GM21529 (cell line): ENCODE results near the gene ARID3A.

ENCODE experiments used
- ATAC-seq: cut with Tn5 transposase; IDR thresholded peaks from one replicate; pipeline ENCODE4 v1.9.1; 2021; ENCODE audit not compliant: unreplicated experiment

Gene ARID3A

DNA sequence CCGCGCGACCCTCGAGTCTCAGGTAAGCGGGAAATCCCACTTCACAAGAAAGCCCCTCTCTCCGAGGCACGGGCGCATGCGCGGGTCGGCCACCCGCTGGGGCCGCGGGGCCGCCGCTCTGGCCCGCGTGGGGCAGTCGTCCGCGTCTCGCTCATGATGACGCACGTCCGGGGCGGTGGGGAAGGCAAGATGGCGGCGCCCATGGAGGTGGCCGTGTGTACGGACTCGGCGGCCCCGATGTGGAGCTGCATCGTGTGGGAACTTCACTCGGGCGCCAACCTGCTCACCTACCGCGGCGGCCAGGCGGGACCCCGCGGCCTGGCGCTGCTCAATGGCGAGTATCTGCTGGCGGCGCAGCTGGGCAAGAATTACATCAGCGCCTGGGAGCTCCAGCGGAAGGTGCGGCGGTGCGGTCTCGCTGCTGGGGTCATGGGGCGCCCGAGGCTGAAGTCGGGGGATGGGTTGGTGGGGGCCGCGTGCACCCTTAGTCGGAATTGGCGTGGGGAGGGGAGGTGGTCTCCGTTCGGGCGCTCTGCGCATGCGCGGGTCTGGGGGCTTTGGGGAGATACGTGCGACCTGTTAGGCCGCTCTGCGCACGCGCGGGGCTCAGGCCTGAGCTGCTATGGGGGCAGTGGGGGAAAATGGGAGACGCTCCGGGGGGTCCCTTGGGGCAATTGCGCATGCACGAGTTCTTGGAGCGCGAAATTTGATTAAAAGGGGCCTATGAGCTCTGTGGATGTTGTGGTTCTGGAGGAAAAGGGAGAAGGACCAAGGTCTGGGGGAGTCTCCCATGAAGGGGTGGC lies 58.5 kb downstream of the ARID3A start, which contains the start of gene WDR18:
Gene WDR18 (plus strand): TSS at position 181 of the 803 bp plus-strand sequence. CDS start 9 bp downstream, at position 190.
- ATAC-seq, result peak; percentile 62

DNA sequence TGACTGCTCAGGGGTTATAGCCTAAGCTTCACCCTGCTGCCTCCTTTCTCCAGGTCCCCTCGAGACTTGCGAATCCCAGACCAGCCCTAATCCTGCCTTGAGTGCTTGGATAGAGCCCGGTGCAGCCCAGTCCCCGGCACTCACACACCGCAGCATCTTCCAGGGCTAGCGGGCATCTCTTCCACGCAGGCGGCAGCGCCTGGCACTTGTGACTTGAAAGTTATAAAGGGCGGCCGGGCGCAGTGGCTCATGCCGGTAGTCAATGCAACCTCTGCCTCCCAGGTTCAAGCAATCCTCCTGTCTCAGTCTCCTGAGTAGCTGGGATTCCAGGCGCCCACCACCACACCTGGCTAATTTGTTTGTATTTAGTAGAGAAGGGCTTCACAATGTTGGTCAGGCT lies 60.2 kb downstream of the ARID3A start:
- no peak for ATAC-seq

- ATAC-seq, result no peak
Observed at GRCh38 chr19:988081-988480, 62.2 kb downstream of the ARID3A start.

GRCh38 chr19:988510-988909 lies 62.7 kb downstream of the ARID3A start:
- ATAC-seq, result no peak

DNA sequence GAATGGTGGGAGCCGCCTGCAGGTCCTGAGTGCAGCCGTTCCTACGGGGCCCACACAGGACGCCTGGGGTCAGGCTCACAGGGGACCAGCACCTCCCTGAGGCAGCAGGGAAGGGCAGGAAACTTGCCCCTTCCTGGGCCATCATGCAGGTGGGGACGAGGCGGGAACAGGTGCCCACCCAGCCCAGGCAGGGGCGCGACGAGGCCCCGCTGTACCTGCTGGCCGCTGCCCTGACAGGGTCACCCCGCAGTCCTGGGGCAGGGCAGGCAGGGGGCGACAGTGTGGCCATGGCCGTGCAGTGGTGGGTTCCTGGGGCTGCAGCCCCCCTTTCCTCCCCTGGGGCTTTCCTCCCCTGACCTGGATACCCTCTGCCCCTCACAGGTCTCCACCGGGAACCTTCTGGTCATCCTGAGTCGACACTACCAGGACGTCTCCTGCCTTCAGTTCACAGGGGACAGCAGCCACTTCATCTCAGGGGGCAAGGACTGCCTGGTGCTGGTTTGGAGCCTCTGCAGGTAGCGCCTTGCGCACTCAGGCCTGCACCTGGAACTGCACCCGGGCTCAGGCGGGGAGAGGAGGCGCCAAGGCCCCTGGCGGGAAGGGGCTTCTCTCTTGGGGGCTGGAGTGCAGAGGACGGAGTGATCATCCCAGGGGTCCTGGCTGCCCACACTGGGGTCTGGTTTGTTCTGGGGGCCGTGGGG lies 63.7 kb downstream of the ARID3A start:
- ATAC-seq, result no peak

- ATAC-seq, result no peak
Observed at GRCh38 chr19:990119-990571, 64.3 kb downstream of the ARID3A start.

GRCh38 chr19:990746-991145 lies 64.9 kb downstream of the ARID3A start:
- ATAC-seq, result no peak

DNA sequence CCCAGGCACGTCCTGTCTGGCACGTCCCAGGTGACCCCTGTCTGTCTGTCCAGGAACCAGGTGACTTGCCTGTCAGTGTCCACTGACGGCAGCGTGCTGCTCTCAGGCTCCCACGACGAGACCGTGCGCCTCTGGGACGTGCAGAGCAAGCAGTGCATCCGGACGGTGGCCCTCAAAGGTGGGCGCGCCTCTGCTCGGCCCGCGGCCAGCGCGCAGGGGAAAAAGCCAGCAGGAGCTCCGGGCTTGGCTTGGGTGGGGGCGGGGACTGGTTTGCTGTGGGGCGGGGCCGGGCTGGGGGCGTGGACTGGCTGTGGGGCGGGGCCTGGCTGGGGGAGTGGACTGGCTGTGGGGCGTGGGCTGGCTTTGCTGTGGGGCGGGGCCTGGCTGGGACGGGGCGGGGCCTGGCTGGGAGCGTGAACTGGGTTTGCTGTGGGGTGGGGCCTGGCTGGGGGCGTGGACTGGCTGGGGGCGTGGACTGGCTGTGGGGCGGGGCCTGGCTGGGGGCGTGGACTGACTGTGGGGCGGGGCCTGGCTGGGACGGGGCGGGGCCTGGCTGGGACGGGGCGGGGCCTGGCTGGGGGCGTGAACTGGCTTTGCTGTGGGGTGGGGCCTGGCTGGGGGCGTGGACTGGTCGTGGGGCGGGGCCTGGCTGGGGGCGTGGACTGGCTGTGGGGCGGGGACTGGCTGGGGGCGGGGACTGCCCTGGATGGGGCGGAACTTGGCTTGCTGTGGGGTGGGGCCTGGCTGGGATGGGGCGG lies 65.5 kb downstream of the ARID3A start:
- ATAC-seq, result no peak

GRCh38 chr19:991932-992669 lies 66.3 kb downstream of the ARID3A start:
- no peak for ATAC-seq

- ATAC-seq, result no peak
Observed at GRCh38 chr19:992670-993055, 66.8 kb downstream of the ARID3A start.

DNA sequence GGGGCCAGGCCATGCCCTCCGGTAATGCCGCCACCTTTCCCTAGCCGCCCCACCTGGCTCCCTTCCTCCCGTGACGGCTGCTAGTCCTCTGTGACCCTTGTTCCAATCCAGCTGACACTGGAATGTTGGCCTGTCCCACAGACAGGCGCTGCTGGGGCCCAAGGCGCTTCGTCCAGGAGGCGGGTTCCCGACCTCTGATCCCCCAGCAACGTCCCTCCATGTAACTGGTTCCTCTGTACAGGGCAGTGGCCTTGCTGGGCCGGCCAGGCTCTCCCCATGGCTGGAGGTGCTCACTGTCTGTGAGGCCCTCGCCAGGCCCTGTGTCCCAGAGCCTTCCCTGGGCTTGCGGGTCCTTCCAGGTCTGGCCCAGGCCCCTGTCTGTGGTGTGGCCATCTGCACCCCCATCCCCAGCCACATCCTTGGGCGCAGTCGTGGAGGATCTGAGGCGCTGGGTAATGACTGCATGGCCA lies 67.6 kb downstream of the ARID3A start:
- no peak for ATAC-seq

- ATAC-seq, result no peak
Observed at GRCh38 chr19:993831-994393, 68.1 kb downstream of the ARID3A start.

DNA sequence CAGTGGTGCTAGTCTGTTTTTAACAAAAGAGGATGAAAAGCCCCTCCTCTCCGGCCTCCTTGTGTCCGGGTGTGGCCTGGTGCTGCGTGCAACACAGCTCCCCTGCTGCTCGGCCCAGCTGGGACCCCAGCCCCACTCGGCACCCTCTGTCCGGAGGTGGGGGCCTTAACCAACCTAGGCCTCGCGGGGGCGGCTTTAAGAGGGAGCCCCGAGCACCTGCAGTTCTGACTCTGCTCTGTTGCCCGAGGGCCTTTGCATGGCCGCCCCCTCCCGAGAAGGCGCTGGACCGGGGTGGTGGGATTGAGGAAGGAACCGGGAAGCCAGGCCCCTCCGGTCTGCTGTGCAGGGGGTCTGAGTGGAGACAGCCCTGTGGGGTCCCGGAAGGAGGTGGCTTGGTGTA lies 68.7 kb downstream of the ARID3A start:
- ATAC-seq, result no peak

DNA sequence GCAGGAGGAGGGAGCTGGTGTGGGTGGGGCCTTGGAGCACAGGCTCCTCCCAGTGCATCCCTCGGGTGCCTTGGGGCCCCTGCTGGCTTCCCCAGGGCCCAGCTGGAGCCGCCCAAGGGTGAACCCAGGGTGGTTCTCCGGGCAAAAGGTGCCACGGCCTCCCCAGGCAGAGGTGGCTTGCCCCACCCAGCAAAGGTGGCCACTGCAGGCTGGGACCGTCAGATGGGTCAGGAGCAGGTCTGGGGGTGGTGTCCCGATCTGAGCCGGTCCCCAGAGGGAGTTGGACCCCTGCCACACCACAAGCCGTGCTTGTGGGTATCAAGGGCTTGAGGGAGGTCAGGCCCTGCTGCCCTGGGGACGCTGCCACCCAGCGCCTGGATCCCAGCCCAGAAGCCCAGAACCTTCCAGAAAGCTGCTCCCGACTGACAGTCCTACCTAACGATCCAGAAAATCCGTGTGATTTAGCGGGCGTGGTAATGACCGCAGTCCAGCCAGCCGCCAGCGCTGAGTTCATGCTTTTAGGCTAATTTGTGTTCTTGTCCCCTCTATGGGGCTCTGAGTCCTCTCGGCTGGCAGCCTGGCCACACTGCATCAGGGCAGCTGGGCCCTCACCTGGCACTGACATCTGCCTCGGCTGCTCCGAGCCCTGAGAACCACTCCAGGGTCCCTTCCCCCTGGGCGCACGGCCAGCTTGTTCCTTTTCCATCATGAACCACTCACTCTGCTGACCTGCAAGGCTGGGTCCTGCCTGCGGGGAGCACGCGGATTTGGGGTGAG lies 69.4 kb downstream of the ARID3A start:
- ATAC-seq, result no peak

GRCh38 chr19:996051-996838 lies 70.4 kb downstream of the ARID3A start:
- no peak for ATAC-seq

DNA sequence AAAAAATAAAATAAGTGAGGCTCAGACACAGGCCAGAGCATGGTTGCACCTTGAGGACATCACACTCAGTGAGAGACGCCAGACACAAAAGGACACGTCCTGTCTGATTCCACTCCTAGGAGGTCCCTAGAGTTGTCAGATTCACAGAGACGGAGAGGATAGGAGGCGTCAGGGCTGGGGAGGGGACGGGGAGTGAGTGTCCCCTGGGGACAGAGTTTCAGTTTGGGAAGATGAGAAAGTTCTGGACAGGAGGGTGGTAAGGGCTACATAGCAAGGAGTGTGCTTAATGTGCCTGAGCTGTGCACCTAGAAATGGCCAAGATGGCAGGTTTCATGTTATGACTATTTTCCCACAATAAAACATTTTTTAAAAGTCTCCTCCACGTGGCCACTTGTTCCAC lies 72.2 kb downstream of the ARID3A start:
- no peak for ATAC-seq

GRCh38 chr19:999379-999719 lies 73.5 kb downstream of the ARID3A start:
- ATAC-seq, result no peak

GRCh38 chr19:1000095-1000494 lies 74.3 kb downstream of the ARID3A start, which contains the start of gene GRIN3B:
Gene GRIN3B (plus strand): TSS chr19:1000419. CDS start chr19:1000438, 19 bp downstream.
- ATAC-seq, result no peak
